ENCODE data around the gene PARVA.

The PARVA gene

DNA sequence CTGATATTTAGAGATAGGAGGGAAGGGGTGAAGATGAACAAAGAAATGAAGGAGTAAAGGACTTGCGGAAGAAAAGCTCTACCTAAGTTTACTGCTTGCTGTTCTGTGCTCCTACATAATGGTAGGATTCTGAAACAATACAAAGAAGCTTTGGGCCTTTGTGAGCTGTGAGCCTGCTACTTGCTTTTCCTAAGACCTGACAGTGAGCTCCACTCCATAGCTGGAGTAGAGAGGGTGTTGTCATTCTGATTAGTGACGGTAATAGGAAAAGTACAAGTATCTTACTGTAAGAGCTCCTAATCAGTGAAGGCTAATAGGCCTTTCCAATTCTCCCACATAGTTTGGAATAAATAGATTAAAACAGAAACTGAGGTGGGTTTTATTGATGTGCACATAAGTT is 75.9 kb downstream of the PARVA start:
- no peak for TF ChIP-seq SIN3A (IDR thresholded peaks at IDR 0.05; ENCODE audit: borderline replicate concordance, insufficient read depth, low read length)
- no peak for TF ChIP-seq POLR2AphosphoS5 (IDR thresholded peaks at IDR 0.05; ENCODE audit: low read depth, low read length)
- TF ChIP-seq, protein P1, sequence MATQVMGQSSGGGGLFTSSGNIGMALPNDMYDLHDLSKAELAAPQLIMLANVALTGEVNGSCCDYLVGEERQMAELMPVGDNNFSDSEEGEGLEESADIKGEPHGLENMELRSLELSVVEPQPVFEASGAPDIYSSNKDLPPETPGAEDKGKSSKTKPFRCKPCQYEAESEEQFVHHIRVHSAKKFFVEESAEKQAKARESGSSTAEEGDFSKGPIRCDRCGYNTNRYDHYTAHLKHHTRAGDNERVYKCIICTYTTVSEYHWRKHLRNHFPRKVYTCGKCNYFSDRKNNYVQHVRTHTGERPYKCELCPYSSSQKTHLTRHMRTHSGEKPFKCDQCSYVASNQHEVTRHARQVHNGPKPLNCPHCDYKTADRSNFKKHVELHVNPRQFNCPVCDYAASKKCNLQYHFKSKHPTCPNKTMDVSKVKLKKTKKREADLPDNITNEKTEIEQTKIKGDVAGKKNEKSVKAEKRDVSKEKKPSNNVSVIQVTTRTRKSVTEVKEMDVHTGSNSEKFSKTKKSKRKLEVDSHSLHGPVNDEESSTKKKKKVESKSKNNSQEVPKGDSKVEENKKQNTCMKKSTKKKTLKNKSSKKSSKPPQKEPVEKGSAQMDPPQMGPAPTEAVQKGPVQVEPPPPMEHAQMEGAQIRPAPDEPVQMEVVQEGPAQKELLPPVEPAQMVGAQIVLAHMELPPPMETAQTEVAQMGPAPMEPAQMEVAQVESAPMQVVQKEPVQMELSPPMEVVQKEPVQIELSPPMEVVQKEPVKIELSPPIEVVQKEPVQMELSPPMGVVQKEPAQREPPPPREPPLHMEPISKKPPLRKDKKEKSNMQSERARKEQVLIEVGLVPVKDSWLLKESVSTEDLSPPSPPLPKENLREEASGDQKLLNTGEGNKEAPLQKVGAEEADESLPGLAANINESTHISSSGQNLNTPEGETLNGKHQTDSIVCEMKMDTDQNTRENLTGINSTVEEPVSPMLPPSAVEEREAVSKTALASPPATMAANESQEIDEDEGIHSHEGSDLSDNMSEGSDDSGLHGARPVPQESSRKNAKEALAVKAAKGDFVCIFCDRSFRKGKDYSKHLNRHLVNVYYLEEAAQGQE (IDR thresholded peaks at IDR 0.05; ENCODE audit: insufficient read depth in 1 of 2, low read depth in 2 of 2, low read length in 2 of 2) = no peak
- TF ChIP-seq FOXP2 (optimal IDR thresholded peaks at IDR 0.05; ENCODE audit: borderline replicate concordance, extremely low read depth, extremely low read length, insufficient read depth) = no peak
- TF ChIP-seq TAF1 (IDR thresholded peaks at IDR 0.05; ENCODE audit: borderline replicate concordance, insufficient read depth, low read length) = no peak

DNA sequence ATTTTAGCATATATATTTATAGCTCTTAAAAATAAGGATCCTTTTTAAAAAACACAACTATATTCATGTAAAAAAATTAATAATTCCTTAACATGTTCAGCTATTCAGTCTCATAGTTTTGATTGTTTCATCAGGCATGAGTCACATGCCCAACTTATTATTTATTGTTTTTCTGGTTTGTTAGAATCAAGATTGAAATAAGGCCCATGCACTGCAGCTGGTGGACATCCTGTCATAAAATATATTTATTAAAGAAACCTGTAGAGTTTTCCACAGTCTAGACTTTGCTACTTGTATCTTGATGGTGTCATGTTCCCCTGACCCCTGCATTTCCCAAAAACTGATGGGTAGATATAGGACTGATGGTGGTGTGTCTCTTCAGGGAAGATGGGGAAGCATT is 77.4 kb downstream of the PARVA start:
- TF ChIP-seq FOXP2 (optimal IDR thresholded peaks at IDR 0.05; ENCODE audit: borderline replicate concordance, extremely low read depth, extremely low read length, insufficient read depth) (no peak), SIN3A (IDR thresholded peaks at IDR 0.05; ENCODE audit: borderline replicate concordance, insufficient read depth, low read length) (no peak), POLR2AphosphoS5 (IDR thresholded peaks at IDR 0.05; ENCODE audit: low read depth, low read length) (no peak), TAF1 (IDR thresholded peaks at IDR 0.05; ENCODE audit: borderline replicate concordance, insufficient read depth, low read length) (no peak)
- TF ChIP-seq, protein P1 (IDR thresholded peaks at IDR 0.05; ENCODE audit: insufficient read depth in 1 of 2, low read depth in 2 of 2, low read length in 2 of 2) = no peak

DNA sequence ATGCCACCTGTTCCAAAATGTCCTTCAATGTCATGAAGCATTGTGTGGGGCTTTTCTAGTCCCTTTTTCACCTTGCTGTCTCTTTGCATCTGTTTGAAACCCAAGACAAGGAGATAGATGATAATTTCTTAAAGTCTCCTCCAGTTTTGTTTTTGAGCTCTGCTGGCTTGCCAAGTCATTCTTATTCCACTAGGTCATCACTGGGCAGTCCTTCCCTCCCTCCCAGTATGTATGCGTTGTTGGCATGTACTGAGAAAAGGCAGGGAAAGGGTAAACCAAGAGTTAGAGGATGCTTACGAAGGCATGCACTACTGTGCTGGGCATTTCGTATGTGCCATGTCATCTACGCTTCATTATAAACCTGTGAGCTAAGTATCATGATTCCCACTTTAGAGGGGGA is 78.6 kb downstream of the PARVA start:
- TF ChIP-seq, protein P1 (IDR thresholded peaks at IDR 0.05; ENCODE audit: insufficient read depth in 1 of 2, low read depth in 2 of 2, low read length in 2 of 2) = no peak
- TF ChIP-seq POLR2AphosphoS5 (IDR thresholded peaks at IDR 0.05; ENCODE audit: low read depth, low read length) (no peak), TAF1 (IDR thresholded peaks at IDR 0.05; ENCODE audit: borderline replicate concordance, insufficient read depth, low read length) (no peak), FOXP2 (optimal IDR thresholded peaks at IDR 0.05; ENCODE audit: borderline replicate concordance, extremely low read depth, extremely low read length, insufficient read depth) (no peak), SIN3A (IDR thresholded peaks at IDR 0.05; ENCODE audit: borderline replicate concordance, insufficient read depth, low read length) (no peak)

DNA sequence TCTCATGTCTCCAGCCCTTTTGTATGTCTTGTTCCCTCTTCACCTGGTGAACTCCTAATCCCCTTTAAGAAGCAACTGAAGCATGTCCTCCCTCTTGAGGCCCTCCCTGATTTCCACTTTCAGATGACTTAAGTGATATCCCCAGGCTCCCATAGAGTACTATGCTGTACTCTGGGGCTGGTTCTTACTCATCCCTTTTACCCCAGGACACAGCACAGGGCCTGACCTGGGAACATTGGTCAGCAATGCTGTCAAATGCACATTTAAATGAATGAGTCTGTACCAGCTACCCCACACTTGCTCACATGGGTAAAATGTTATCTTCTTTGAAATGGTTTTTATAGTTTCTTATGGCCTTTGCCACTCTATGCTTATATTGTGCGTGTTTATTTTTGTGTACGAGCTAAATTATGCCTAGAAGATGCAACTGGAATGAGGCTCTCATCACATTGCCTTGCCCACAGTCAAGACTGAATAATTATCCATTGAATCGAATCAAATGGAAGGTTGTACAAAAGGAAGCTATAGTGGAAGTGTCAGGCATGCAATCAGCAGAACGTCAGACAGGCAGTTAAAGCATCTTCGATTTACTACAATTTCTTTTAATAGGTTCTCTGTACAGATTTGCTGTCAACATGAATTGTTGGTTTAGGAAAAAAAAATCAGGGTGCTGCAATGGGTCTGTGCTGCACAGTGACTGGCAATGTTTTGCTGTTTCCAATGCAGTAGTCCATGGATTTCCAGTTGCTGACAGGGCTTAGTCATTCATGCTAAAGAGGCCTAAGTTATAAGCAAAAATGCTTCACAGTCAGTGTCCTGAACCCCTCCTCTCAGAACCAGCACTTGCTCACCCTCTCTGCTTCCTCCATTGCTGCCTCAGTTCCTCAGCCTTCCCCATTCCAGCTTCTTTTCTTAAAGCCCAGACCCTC is 79.5 kb downstream of the PARVA start:
- TF ChIP-seq, protein P1 (IDR thresholded peaks at IDR 0.05; ENCODE audit: insufficient read depth in 1 of 2, low read depth in 2 of 2, low read length in 2 of 2) = no peak
- no peak for TF ChIP-seq FOXP2 (optimal IDR thresholded peaks at IDR 0.05; ENCODE audit: borderline replicate concordance, extremely low read depth, extremely low read length, insufficient read depth)
- TF ChIP-seq POLR2AphosphoS5 (IDR thresholded peaks at IDR 0.05; ENCODE audit: low read depth, low read length) = no peak
- no peak for TF ChIP-seq SIN3A (IDR thresholded peaks at IDR 0.05; ENCODE audit: borderline replicate concordance, insufficient read depth, low read length)
- no peak for TF ChIP-seq TAF1 (IDR thresholded peaks at IDR 0.05; ENCODE audit: borderline replicate concordance, insufficient read depth, low read length)
